GM11168 (cell line): ENCODE measurements around the gene COPS7A.

Experiments used
- in situ Hi-C: fragments of 300-500 bp; cut with MboI; formaldehyde crosslinking; loops from one replicate; pipeline ENCODE4 v1.12.0; 2022; ENCODE audit warnings: low sequenced_read_pairs; ENCODE audit not compliant: unreplicated experiment

COPS7A gene, protein sequence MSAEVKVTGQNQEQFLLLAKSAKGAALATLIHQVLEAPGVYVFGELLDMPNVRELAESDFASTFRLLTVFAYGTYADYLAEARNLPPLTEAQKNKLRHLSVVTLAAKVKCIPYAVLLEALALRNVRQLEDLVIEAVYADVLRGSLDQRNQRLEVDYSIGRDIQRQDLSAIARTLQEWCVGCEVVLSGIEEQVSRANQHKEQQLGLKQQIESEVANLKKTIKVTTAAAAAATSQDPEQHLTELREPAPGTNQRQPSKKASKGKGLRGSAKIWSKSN

DNA sequence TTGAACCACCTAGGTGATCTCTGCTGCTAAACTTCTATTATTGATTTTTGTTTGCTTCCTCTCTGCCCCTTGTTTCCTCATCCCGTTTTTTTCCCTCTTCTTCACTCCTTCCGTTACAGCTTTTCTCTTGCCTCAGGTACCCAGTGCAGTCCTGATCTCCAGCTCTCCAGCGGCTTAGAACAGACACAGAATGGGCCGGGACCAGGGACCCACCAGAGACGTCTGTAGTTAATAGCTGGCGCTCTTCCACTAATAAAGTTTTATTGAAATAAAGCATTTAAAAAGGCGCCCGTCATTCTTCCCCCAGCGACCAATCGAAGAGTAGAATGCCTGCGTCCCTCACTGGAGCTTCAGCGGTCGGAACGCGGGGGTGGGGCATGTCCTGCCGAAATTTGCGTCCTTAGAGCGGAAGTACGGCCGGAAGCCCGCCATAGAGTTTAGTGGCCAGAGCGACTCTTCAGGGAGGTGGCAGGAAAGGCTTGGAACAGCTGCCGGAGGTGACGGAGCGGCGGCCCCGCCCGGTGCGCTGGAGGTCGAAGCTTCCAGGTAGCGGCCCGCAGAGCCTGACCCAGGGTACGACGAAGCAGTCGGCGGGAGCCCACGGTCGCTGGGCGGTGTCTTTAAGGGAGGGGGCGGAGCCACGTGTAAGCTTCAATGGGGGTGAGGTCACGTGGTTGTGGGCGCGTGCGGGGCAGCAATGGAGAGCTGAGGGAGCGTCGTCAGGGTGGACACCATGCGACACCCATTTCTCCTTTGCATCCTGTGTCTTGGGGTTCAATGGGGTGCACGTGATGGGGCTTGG, at the start of gene COPS7A:
TSS of gene COPS7A (plus strand) at position 440 of the 802 bp plus-strand sequence. CDS start 611 bp downstream, outside the sequence.
- in situ Hi-C loops: no loop called here

DNA sequence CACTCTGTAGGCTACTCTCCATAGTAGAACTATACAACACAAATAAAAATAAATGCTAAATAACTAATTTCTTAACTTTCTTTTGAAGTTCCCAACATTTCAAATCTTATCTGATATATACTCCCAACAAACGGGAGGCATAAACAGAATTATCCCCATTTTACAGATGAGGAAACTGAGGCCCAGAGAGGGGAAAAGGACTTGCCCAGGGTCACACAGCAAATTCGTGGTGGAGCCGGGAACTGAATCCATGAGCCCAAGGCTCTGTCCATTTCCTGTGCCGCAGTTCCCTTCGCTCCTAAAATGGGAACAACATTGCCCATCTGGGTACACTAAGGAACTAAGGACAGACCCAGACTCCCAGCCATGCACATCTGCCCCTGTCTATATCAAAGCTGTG, 46.9 kb upstream of the COPS7A start:
- in situ Hi-C loops: no loop called here

DNA sequence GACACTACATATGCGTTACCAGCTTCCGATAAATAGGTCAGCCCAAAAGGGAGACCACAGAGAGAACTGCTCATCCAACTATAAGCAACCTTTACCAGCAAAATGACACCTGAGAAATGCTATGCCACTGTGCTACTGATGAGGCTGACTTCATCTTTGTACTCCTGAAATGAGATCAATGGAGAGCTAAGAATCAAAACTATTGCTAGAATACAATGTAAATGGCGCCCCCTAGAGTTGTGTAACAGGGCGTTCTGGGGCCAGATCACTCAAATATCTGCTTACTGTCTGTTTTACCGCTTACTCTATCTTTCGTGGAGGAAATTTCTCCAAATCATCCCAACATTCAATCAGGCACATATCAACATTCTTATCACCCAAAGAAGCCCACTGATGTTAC, 39.2 kb upstream of the COPS7A start:
- in situ Hi-C loops: no loop called here

DNA sequence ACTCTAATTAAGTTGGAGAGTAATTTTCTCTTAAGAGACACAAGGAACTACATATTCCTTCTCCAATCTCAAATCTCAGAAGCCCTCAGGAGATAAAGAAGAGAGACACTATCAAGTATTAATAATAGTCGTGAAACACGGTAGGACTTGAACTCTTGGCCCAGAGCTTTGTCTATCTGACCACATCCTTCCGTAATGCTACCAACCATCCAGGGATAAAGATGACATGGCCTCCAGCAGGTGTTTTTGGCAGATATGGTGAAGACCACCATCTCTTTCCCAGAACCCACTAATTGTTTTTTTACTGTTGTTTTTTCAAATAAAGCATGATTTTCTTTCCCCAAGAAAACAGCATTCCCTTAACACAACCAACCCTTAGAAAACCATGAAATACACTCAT, 38.0 kb upstream of the COPS7A start:
- in situ Hi-C loops: no loop called here

DNA sequence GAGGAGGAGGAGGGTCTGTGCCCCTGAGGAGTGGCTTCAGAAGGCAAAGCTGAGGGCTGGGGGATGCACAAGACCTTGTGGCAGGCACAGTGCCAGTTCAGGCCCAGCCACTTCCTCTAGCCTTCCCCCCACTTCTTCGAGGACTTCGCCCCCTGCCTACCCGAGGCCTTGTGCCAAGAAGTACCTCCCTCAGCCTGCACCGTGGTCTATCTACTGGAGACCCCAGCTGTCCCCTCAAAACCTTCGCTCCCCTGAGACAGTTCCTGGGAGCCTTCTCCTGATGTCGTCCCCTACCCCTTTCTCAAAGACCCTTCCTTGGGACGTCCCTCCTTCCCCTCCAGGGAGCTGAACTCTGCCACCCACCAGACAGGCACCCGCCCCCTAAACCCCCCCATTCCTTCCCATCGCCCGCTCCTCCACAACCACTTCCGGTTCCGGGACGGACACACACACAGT, 35.3 kb upstream of the COPS7A start:
- in situ Hi-C loops: no loop called here

DNA sequence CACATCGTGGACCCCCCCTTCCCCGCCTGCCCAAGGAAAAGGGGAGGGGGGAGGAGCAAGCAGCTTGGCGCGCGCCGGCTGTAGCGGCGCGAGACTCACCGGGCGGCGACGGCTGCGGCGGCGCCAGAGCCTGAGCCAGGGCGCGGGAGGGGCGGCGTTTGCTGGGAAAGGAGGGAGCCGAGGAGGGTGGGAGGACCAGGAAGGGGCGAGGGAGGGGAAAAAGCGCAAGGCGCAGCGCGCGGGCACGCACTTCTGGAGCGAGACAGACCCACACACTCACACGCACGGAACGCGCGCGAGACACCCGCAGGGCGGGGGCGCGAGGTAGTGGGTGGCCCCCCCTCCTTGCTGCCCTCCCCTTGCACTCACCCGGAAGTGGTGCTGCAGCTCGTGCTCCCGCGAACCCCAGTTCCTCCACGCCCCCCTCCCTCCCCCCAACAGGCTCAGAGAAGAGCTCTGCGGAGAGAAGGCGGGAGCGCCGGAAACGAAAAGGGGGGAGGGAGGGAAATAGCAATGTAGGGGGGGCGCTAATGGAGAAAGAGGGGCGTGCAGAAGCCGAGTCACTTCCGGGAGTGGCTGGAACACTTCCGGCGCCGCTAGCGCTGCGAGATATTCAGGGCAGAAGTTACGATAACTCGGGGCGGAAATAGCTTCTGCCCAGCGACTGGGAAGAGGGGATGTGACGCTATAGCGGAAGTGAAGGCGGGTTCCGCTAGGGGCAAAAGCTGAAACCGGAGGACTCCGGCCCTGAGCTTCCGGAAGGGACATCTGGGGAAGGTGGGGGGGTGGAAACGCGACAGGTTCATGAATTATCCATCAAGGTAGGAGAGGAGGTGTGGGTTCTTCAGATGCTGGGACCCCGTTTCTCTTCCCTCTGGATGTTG, 34.6 kb upstream of the COPS7A start, which contains the start of gene ZNF384:
TSS of gene ZNF384 (minus strand) at position 377 of the 884 bp plus-strand sequence. CDS start 9,855 bp downstream, outside the sequence.
- in situ Hi-C loops: no loop called here

DNA sequence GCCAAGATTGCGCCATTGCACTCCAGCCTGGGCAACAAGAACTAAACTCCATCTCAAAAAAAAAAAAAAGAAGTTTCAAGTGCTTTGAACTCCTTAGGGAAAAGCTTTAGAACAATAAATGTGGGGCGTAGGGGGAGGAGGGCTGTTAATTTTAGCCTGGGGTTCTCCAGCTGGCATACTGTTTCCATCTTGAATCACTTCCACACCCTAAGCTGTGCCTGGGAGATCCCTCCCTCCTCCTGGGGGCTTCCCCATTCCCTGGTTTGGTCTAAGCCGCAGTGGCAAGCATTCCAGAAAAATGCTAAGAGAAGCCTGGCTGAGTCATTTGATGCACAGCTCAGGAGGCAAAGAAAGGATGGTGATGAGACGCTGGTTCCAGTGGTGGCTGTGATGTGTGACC, 32.4 kb upstream of the COPS7A start:
- in situ Hi-C loops: no loop called here

DNA sequence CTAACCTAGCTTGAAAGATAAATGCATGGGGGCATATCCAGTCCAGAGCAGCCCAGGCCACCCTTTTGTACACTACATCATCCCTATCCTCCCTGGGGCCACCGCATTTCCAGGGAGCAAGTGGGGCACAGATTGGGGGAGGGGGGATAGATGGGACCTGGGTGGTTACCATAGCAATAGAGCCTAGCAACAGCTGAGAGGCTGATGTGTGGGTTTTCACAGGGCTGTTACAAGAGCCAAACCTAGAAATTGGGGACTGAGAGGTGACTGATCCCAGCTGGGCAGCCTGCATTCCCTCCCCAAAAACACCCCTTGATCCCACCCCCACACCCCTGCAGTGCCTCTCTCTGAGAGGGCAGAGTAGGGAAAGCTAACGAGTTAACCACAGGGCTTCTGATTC, 31.0 kb upstream of the COPS7A start:
- in situ Hi-C loops: no loop called here

DNA sequence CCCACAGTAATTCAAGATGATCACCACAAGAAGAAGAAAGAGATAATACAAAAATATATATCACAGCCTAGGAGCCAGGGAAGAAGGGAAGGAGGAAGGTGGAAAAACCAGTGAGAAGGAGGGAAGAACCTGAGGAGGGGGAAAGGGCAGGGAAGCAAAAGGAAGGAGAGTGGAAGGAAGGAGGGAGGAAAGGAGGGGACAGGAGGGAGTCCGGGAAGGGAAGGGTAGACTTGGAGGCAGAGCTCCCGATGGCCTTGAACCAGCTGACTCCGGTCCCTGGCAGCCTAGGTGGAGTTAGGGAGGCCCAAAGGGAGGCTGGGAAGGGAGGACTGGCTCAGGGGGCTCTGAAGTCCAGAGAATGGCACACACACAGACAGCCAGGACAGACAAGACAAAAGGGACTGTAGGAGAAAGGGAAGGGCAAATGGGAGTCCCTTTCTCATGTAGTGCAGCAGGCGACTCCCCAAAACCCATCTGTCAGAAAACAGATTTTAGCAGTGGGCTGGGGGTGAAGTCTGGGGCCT, 30.0 kb upstream of the COPS7A start:
- in situ Hi-C loops: no loop called here

DNA sequence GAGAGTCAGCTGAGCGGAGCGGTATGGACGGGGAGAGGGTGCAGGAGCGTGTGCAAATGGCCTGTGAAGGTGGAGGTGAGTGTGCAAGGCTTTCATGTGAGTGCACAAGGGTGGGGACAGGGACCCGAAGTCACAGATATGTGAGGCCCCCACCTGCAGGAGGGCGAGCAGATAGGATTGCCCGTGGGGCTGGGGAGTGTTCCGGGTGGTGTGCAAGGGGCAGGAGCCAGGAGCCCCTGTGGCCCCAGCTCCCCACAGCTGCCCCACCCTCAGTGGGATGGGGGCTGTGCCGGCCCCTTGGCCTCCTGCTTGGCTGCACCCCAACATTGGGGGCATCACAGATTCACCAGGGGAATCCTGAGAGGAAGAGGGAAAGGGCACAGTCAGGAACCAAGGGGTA, 29.1 kb upstream of the COPS7A start:
- in situ Hi-C loops: no loop called here

DNA sequence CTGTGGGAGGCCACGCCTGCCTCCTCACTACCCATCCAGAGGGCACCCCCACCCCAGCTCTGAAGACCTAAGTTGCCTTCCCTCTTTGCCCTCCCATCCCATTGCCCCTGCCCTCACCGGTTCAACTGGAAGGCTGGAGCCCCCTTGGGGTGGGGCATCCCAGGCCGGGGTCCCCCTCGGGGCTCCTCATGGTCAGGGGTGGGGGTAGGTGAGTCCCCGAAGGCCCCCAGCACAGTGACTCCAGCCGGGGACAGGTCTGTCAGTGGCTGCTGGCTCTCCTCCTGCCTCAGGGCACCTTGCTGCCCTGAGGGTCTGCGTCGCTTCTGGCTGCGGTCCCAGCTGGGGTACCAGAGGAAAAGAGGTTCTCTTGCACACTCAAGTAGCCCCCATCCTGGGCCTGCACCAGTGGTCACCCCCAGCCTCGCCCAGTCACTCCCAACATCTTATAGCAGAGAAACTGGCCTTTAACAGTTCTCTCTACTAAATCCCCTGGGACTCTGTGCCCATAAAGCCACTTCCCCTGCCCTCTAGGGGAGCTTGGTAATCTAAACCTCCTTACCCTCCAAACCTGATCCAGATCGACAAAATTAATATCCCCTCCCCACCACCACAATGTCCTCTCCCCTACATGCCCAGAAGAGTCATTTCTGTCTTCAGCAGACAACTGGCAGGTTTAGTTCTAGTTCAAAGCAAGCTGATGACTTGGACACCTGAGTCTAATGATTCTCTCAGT, 28.4 kb upstream of the COPS7A start:
- in situ Hi-C loops: no loop called here

DNA sequence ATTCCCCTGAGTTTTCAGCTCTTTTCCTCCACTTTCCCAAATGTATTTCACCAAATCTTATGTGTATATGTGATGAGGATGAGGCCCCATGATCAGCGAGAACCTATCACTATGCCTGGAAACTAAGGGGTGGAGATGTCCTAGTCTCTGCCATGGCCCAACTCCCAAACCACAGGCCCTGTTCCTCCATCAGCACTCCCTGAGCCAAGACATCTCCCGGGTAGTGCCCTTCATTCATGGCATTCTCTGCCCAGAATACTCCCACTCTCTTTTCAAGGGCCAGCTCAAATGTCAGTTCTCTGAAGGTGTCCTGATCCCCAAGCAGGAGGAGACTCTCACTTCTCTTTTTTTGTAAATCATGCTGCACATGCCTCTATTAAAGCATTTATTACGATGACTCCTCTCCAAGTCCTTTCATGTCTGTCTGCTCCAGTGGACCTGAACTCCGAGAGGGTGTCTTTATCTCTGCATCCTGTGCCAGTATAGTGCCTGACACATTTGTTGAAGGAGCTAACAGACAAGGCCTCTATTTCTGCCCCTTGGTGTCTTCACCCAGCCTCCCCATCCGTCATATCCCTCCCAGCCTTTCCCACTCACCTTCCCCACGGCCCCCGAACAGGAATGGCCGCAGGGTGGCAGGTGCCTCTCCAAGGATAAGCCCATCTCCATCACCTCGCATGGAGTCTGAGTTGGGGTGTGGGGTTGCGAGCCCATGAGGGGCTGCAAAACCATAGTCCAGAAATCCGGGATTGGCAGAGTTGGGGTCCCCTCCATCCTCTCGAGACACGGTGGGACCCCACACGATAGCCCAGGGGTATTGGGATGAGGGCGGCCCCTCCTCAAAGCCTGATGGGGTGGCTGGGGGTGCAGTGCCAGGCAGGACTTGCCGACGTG, 26.9 kb upstream of the COPS7A start:
- in situ Hi-C loops: no loop called here

DNA sequence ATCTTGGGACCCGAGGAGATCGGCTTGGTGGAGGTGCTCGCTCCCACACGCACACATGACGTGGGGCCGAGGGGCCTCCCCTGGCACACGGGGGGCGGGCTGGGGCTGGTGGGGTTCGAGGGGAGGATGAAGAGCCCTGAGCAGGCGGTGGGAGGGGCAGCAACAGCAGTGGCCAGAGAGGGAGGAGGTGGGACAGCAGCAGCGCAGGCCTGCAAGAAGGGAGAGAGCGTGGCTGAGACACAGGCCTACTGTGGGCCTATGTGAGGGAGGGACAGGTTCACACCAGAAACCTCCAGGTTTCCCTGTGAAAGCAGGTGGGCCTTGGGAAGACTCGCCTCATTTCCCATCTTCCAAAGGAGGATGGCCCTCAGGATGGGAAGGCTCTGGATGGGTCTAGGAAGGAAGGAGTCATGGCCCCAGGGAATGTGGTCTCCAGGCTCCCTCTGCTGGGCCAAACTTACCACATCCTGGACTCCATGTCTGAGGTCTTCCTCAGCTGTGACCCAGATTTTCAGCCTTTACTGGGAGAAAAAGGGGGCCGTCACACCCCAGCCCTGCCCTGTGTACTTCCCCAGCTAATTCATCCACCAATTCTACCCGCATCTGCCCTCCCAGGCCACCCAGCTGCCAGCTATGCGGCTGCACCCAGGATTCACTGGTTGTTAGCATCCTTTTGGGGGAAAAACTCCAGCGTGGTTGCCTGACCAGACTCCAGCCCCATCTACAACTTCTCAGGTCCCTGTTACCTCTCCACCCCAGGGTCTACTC, 26.1 kb upstream of the COPS7A start:
- in situ Hi-C loops: no loop called here

DNA sequence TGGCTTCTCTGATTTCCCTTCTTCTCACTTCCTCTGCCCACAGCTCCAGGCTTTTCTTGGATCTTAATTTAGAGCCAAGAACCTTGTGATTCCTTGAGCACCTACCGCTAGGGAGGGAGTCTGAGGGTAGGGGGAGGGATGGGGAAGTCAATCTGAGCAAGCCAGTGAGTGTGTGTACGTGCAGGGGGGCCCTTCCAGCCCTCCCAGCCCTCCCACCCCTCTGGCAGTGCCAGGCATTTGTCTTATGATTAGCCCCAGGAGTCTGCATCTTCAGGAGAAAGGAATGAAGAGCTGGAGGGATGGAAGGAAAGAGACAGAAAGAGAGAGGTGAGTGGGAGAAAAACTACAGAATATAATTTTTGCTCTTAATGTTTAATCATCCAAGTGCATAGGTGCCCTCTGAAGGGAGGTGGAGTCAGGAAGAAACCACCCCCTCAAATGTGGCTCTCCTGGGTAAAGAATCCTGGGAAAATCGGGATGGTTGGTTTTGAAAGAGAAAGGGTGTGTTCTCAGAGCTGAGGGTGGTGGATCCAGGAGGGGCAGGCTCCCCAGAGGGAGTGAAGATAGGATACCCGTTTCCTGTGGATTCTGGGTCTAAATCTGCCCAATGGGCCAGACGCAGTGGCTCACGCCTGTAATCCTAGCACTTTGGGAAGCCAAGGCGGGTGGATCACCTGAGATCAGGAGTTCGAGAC, 25.3 kb upstream of the COPS7A start:
- in situ Hi-C loops: no loop called here

DNA sequence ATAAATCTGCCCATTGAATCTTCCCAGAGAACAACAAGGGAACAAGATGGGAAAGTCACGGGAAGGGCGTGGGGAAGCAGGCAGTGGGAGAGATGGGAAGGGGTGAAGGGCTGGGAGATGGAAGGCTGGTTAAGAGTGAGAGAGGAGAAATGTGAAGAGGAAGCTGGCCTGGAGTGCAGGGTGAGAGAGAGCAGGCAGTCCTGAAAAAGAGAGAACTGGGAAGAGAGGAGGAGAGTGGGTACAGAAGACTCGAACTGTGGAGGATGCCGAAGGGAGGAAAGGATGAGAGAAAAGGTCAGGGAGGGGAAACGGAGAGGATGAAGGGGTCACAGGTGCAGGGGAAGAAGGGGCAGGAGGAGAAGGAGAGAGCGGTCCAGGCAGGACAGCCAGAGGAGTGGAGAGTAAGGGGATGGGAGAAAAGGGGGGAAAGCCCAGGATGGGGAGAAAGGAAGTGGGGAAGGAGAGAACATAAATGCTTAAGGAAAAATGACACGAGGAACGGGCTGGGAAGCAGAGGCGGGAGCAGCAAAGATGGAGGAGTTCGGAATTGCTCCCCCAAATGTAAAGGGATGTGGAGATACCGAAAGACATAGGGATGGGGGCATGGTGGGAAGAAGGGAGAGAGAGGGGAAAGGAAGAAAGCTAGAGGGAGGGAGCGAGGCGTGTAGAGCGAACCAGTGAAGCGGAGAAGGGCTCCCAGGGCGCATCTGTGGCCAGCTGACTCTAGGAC, 24.4 kb upstream of the COPS7A start:
- in situ Hi-C loops: no loop called here

DNA sequence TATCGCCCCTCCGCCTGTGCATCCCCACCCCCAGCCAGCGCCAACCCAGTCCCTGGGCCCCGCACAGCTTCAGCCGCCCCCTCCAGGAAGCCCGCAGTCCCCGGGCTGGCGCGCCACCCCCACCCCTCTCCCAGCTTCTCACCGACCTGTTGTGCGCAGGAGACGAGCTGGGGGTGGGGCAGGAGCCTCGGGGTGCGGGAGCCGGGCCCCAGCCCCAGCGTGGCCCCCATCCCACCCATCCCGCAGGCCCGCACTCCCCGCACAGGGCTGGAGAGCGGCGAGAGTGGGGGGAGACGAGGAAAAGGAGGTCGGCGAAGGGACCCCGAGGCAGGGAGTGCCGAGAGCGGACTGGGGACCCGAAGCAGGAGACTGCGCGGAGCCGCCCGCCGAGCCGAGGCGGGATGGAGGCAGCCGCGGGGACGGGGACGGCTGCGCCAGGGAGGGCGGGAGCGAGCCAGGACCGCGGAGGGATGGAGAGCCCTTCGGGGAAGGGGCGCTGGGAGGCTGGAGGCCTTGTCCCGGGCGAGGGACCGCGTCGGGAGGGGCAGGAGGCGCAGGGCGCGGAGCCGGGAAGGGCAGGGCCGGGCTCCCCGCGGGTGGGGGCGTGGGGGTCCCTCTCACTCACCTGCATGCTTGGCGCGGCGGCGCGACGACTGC, 23.7 kb upstream of the COPS7A start:
- in situ Hi-C loops: no loop called here
